IMR-90 (cell line): ENCODE measurements around the gene ARHGAP15. TPM values are rescaled to one million over a fixed set of nuclear protein-coding genes. Genes with fewer than 3 reads are reported as not detected.

ENCODE experiments used
- ATAC-seq: fragments of 200-7000 bp; cut with Tn5 transposase; 2 replicates; pipeline ENCODE4 v1.9.1; 2020; ENCODE audit warnings: low read depth, mild to moderate bottlenecking, moderate library complexity
- BruUV-seq: library from RNA; stranded (reverse); fragments of 400-500 nt; replicated peaks from 2 replicates; lab custom pipeline; 2021; lab: Mats Ljungman, UMichigan
- CTCF ChIA-PET: fragments of 300-600 bp; formaldehyde crosslinking; extraction: SDS; loops from one replicate; lab custom pipeline; 2021; ENCODE audit warnings: antibody characterized with exemption; lab: Yijun Ruan, JAX
- POLR2A ChIA-PET: fragments of 300-600 bp; sonication (Branson Sonifier 250); formaldehyde crosslinking; loops from one replicate; lab custom pipeline; 2022; ENCODE audit warnings: antibody characterized with exemption; ENCODE audit not compliant: unreplicated experiment; lab: Charles Lee
- DNase-seq: peaks from one replicate; pipeline ENCODE4 v3.0.0; 2013
- H2AFZ ChIP-seq: replicated peaks from 2 replicates; pipeline ENCODE3; 2013; ENCODE audit warnings: low read length, mild to moderate bottlenecking; ENCODE audit not compliant: poor library complexity
- H2AK5ac ChIP-seq: 2 replicates; pipeline ENCODE4 v1.6.1; 2013; ENCODE audit warnings: low read depth, low read length, inconsistent platforms
- H2AK9ac ChIP-seq: replicated peaks from 2 replicates; pipeline ENCODE3; 2013; ENCODE audit warnings: mild to moderate bottlenecking, low read depth, low read length, moderate library complexity; ENCODE audit not compliant: poor library complexity
- H2BK120ac ChIP-seq: 2 replicates; pipeline ENCODE4 v1.6.1; 2013; ENCODE audit warnings: low read depth, low read length, inconsistent platforms
- H2BK15ac ChIP-seq: 3 replicates; pipeline ENCODE4 v1.6.1; 2013; ENCODE audit warnings: low read depth, low read length, inconsistent platforms
- H2BK20ac ChIP-seq: 2 replicates; pipeline ENCODE4 v1.6.1; 2013; ENCODE audit warnings: low read depth, mild to moderate bottlenecking, inconsistent platforms, low read length, moderate library complexity
- H2BK5ac ChIP-seq: 2 replicates; pipeline ENCODE4 v1.6.1; 2013; ENCODE audit warnings: mild to moderate bottlenecking, low read depth, low read length, inconsistent platforms; ENCODE audit not compliant: poor library complexity, severe bottlenecking
- H3K14ac ChIP-seq: replicated peaks from 2 replicates; pipeline ENCODE4 v1.6.1; 2013; ENCODE audit warnings: low read depth, low read length, inconsistent platforms
- H3K18ac ChIP-seq: 2 replicates; pipeline ENCODE4 v1.6.1; 2013; ENCODE audit warnings: low read depth, low read length, control low read depth
- H3K23ac ChIP-seq: 2 replicates; pipeline ENCODE4 v1.6.1; 2013; ENCODE audit warnings: low read depth, low read length, inconsistent platforms
- H3K27ac ChIP-seq: 2 replicates; pipeline ENCODE4 v1.5.1; 2013; ENCODE audit warnings: mild to moderate bottlenecking, control low read depth, low read length; ENCODE audit not compliant: insufficient read depth
- H3K27me3 ChIP-seq: 2 replicates; pipeline ENCODE4 v1.6.1; 2013; ENCODE audit warnings: low read length; ENCODE audit not compliant: control insufficient read depth, insufficient read depth
- H3K36me3 ChIP-seq: 2 replicates; pipeline ENCODE4 v1.6.1; 2013; ENCODE audit warnings: low read length, mixed read lengths; ENCODE audit not compliant: control insufficient read depth, insufficient read depth
- H3K4ac ChIP-seq: 2 replicates; pipeline ENCODE4 v1.6.1; 2013; ENCODE audit warnings: low read depth, low read length, inconsistent platforms
- H3K4me1 ChIP-seq: 2 replicates; pipeline ENCODE4 v1.6.1; 2013; ENCODE audit warnings: low read length, mixed read lengths; ENCODE audit not compliant: control insufficient read depth, insufficient read depth
- H3K4me2 ChIP-seq: 2 replicates; pipeline ENCODE4 v1.6.1; 2013; ENCODE audit warnings: low read depth, mild to moderate bottlenecking, control low read depth, low read length, moderate library complexity
- H3K4me3 ChIP-seq: 2 replicates; pipeline ENCODE4 v1.5.1; 2013; ENCODE audit warnings: low read depth, mild to moderate bottlenecking, control low read depth, low read length, moderate library complexity; ENCODE audit not compliant: insufficient read depth
- H3K56ac ChIP-seq: 2 replicates; pipeline ENCODE4 v1.6.1; 2013; ENCODE audit warnings: low read length, inconsistent platforms; ENCODE audit not compliant: insufficient read depth; ENCODE audit errors: extremely low read depth
- H3K79me1 ChIP-seq, 2 experiments: 2 replicates each; pipeline ENCODE4 v1.6.1; 2013; ENCODE audit warnings: low read length in 2 of 2, inconsistent platforms in 1 of 2, low read depth in 1 of 2
- H3K9ac ChIP-seq: 2 replicates; pipeline ENCODE4 v1.6.1; 2013; ENCODE audit warnings: low read depth, low read length, control low read depth
- H3K9me1 ChIP-seq: 2 replicates; pipeline ENCODE4 v1.6.1; 2013; ENCODE audit warnings: low read length, inconsistent platforms; ENCODE audit not compliant: insufficient read depth
- H3K9me3 ChIP-seq: 2 replicates; pipeline ENCODE4 v1.6.1; 2013; ENCODE audit warnings: low read length; ENCODE audit not compliant: control insufficient read depth, insufficient read depth
- H4K20me1 ChIP-seq: 2 replicates; pipeline ENCODE4 v1.6.1; 2013; ENCODE audit warnings: low read length, inconsistent platforms; ENCODE audit not compliant: insufficient read depth
- H4K5ac ChIP-seq: 2 replicates; pipeline ENCODE4 v1.6.1; 2013; ENCODE audit warnings: mild to moderate bottlenecking, low read depth, low read length, control low read depth
- H4K8ac ChIP-seq, 2 experiments: 2 replicates each; pipeline ENCODE4 v1.6.1; 2013; ENCODE audit warnings: low read depth in 2 of 2, low read length in 2 of 2, control low read depth in 1 of 2, inconsistent platforms in 1 of 2
- H4K91ac ChIP-seq: 2 replicates; pipeline ENCODE4 v1.6.1; 2013; ENCODE audit warnings: low read depth, low read length, inconsistent platforms; ENCODE audit not compliant: insufficient read depth
- CEBPB ChIP-seq: IDR thresholded peaks from 2 replicates; pipeline ENCODE4 v1.6.1; 2012; ENCODE audit warnings: low read depth, low read length, improper control_type of control experiment
- ELK1 ChIP-seq: fragments of 150-350 bp; IDR thresholded peaks from 2 replicates; pipeline ENCODE4 v1.6.1; 2016; ENCODE audit warnings: low read depth, mild to moderate bottlenecking, low read length, moderate library complexity, borderline replicate concordance
- FOS ChIP-seq: fragments of 150-350 bp; IDR thresholded peaks from 2 replicates; pipeline ENCODE4 v1.6.1; 2016; ENCODE audit warnings: low read depth, low read length
- MAFK ChIP-seq: IDR thresholded peaks from 2 replicates; pipeline ENCODE4 v1.6.1; 2012; ENCODE audit warnings: low read depth, low read length, improper control_type of control experiment
- MXI1 ChIP-seq: IDR thresholded peaks from 2 replicates; pipeline ENCODE4 v1.6.1; 2012; ENCODE audit warnings: low read depth, mild to moderate bottlenecking, low read length, moderate library complexity, borderline replicate concordance
- POLR2A ChIP-seq: IDR thresholded peaks from 2 replicates; pipeline ENCODE4 v1.6.1; 2012; ENCODE audit warnings: mild to moderate bottlenecking, low read depth, low read length
- RAD21 ChIP-seq: IDR thresholded peaks from 2 replicates; pipeline ENCODE4 v1.6.1; 2012; ENCODE audit warnings: low read length, improper control_type of control experiment
- RFX5 ChIP-seq: IDR thresholded peaks from 2 replicates; pipeline ENCODE4 v1.8.0; 2012; ENCODE audit warnings: low read depth, mild to moderate bottlenecking, low read length, moderate library complexity
- dilution Hi-C: fragments of 300-500 bp; cut with HindIII; formaldehyde crosslinking; loops from one replicate; pipeline ENCODE4 v1.14.3; 2018; ENCODE audit warnings: low sequenced_read_pairs; ENCODE audit not compliant: unreplicated experiment
- in situ Hi-C: fragments of 300-500 bp; cut with MboI; formaldehyde crosslinking; loops from 3 replicates; pipeline ENCODE4 v1.14.3; 2019; ENCODE audit warnings: low sequenced_read_pairs, inconsistent platforms, mixed read lengths
- intact Hi-C: fragments of 100-400 bp; cut with micrococcal nuclease; formaldehyde crosslinking; loops from 2 replicates; pipeline ENCODE4 v1.10.0; 2022
- polyA plus RNA-seq, 3 experiments: library from polyadenylated mRNA; depleted of rRNA; stranded (reverse); fragments of >200 nt; gene quantifications; 2 replicates each; pipeline ENCODE4 v1.2.3, GENCODE V29; 2012; ENCODE audit warnings: low replicate concordance in 1 of 3
- total RNA-seq: library from RNA; depleted of rRNA; stranded (reverse); fragments of >200 nt; gene quantifications from 2 replicates; pipeline ENCODE4 v1.2.3, GENCODE V29; 2012
- TF ChIP-seq, protein P1 (sequence below): fragments of 150-350 bp; IDR thresholded peaks from 2 replicates; pipeline ENCODE4 v1.6.1; 2017; ENCODE audit warnings: mild to moderate bottlenecking, antibody characterized with exemption, low read length, low read depth

ARHGAP15 gene
- total and polyA plus RNA-seq, 2 of the 4 experiments (the other 2 are of a cell fraction) = not detected

- Histone ChIP-seq H2AK9ac (no peak overlapping the region), H4K91ac (no peak overlapping the region), H2BK20ac (no peak overlapping the region), H3K4ac (no peak overlapping the region), H3K27ac (no peak overlapping the region), H3K4me3 (no peak overlapping the region), H4K8ac (no peak overlapping the region), H3K9ac (no peak overlapping the region), H3K4me2 (no peak overlapping the region), H2BK15ac (no peak overlapping the region), H3K27me3 (peaks cover 5% of the 10 kb centered on the region; the same call in 1 of the 2 replicates), H4K20me1 (no peaks in the 10 kb centered on the region), H3K79me1 (no peaks in the 10 kb centered on the region), H3K9me1 (no peaks in the 10 kb centered on the region), H2AK5ac (no peak overlapping the region), H4K5ac (no peak overlapping the region), H3K36me3 (no peaks in the 10 kb centered on the region), H2AFZ (no peak overlapping the region), H3K9me3 (no peaks in the 10 kb centered on the region), H3K56ac (no peak overlapping the region), H2BK5ac (no peak overlapping the region), H3K23ac (no peak overlapping the region), H3K14ac (no peak overlapping the region), H3K4me1 (no peaks in the 10 kb centered on the region), H2BK120ac (no peak overlapping the region), H3K18ac (no peak overlapping the region)
- DNase-seq (no peak), ATAC-seq (no peak)
- dilution Hi-C loops (no loop called here), in situ Hi-C loops (no loop called here), intact Hi-C loops (no loop called here)
- ChIA-PET CTCF (no interaction called here), POLR2A (no interaction called here)
- no TSS peak for BruUV-seq
- TF ChIP-seq, protein P1, sequence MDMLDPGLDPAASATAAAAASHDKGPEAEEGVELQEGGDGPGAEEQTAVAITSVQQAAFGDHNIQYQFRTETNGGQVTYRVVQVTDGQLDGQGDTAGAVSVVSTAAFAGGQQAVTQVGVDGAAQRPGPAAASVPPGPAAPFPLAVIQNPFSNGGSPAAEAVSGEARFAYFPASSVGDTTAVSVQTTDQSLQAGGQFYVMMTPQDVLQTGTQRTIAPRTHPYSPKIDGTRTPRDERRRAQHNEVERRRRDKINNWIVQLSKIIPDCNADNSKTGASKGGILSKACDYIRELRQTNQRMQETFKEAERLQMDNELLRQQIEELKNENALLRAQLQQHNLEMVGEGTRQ = no peak
- TF ChIP-seq CEBPB (no peak), POLR2A (no peak), MXI1 (no peak), RFX5 (no peak), MAFK (no peak), RAD21 (no peak), FOS (no peak), ELK1 (no peak)
These were observed 159.8 kb downstream of the ARHGAP15 start for GRCh38 chr2:143289025-143289424.
